ENCODE measurements around the gene SNX9.

GRCh38 chr6:157975456-157975855 is 152.4 kb downstream of the SNX9 start:
- TF ChIP-seq POLR2A (IDR thresholded peaks at IDR 0.05) (no peak), CTCF (IDR thresholded peaks at IDR 0.05) (no peak)

Data from body of pancreas (tissue), 4 donors.